GM04503 (cell line): ENCODE data around the gene FOXD4.
"Not testable (repeated sequence)": the region's sequence is repeated elsewhere in the genome, so short reads cannot be mapped to it uniquely, and the experiment has no call there.

Source experiments
- DNase-seq: peaks from one replicate; pipeline ENCODE4 v3.0.0-alpha.2; 2012; ENCODE audit warnings: low read depth

The FOXD4 gene

DNA sequence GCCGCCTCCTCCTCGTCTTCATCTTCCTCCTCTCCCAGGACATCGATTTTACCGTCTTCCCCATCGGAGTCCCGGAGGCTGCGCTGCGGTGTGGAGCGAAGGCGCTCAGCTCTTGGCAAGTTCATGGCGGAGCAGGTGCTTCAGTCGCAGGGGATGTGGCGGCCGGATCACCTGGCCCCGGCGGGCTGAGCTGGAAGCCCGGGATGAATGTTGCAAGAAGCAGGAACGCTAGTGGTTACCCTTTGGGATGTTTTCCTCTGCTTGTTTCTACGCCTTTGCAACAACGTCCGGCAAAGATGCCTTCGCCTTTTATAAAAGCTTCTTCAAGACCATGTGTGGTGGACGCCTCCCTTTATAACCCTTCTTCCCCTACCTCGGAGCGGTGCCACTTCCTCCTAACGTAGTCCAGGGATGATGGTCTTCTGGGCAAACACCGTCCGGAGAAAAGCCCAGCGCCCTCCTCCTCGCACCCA lies at the start of gene FOXD4:
TSS of gene FOXD4 (minus strand) at position 423 of the 473 bp plus-strand sequence. CDS start at position 125, 298 bp downstream.
- not testable (repeated sequence) for DNase-seq

DNA sequence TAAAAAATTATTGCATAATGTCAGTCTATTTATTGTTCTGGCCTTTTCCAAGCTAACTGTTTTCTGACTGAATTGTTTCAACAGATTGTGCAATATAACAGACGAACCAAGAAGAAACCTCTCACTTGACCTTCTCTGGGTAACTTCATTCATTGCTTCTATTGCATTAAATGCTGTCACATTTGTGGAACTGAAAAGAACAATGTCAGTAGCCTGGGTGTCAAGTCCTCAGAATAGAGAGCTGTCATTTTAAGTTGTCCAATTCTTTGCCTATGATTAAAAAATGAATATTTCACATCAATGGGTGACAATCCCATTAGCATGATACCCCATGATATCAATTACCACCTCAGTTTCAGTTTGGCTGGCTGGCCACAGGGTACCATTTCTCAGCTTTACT lies 41.7 kb upstream of the FOXD4 start:
- not testable (repeated sequence) for DNase-seq

DNA sequence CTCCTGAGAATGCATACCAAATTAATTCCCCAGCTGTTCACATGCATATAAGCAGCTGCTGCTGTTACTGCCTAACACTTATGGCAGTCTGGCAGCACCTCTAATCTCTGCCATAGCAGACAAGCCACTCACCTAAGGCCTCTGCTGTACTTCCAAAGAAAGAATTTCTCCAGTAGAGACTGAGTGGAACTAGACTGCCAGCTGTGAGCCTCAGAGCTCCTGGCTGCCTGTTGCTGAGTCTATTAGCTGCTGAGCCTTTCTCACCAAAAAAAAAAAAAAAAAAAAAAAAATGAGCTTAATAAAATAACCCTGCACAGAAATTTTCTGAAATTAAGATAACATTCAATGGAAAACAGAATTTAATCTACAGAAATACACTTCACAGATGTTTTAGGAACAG lies 33.0 kb upstream of the FOXD4 start:
- not testable (repeated sequence) for DNase-seq

DNA sequence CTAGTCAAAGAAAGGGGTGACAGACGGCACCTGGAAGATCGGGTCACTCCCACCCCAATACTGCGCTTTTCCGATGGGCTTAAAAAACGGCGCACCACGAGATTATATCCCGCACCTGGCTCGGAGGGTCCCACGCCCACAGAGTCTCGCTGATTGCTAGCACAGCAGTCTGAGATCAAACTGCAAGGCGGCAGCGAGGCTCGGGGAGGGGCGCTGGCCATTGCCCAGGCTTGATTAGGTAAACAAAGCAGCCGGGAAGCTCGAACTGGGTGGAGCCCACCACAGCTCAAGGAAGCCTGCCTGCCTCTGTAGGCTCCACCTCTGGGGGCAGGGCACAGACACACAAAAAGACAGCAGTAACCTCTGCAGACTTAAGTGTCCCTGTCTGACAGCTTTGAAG lies 21.7 kb upstream of the FOXD4 start:
- not testable (repeated sequence) for DNase-seq

DNA sequence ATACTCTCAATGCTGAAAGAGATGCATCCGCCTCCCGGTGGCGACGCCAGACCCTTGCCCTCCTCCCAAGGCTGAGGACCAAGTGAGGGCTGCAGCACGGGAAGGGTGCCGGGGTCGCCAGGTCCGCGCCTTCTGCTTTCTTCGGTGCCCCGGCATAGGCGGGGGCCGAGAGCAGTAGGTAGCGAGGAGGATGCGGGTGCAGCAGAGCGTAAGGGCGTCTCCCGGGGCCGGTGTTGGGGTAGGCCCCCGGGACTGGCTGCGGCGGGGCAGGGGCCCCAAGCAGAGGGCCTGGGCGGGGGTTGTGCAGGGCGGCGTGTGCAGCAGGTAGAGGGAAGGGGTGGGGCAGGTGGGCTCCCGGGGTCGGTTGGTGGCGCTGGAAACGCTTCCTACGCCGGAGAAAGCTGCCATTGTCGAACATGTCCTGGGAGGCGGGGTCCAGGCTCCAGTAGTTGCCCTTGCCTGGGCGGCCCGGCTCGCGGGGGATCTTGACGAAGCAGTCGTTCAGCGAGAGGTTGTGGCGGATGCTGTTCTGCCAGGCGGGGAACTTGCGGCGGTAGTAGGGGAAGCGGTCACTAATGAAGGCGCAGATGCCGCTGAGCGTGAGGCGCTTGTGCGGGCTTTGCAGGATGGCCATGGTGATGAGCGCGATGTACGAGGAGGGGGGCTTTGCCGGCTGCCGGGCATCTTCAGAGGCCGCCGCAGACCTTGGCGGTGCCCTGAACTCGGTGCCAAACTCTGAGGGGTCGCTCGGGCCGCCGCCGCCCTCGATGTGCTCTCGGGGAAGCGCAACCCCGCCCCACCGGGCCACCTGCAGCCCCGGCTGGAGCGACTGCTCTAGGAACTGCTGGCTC lies 848 bp downstream of the FOXD4 start:
- DNase-seq = not testable (repeated sequence)

DNA sequence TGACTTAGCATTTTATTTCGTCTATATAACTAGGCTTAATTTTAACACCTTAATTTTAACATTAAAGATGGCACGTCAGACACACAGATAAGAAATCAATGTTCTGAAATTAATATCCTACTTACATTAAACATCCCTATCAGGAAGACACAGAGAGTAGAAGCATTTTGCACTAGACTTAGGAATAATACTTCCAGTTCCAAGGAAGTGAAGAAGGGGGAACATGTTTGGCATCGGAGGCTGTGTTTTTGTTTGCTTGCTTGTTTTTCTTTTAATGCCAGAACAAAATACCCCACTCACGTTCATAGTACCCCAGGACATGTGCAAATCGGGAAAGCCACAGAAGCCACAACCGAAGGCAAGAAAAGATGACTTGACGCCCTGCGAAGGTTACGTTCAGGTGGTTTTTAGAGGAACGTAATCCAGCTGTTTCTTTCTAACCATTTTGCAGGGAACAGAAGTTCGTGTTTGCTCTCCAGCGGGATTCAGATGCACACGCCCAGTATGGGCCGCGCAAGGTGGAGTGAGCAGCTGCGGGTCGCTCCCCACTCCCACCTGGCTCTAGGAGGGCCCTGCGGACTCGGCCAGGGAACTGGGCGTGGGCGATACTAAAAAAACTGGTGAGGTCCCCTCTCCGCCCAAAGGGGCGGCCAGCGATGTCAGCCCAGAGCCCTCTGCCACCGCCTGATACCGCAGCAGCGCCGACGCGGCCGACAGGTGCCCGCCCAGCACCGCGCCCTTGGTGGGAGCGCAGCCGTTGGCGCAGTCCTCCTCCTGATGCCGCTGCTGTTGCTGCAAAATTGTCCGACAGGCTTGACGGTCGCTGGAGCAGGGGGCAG lies 1.8 kb downstream of the FOXD4 start:
- DNase-seq = not testable (repeated sequence)

DNA sequence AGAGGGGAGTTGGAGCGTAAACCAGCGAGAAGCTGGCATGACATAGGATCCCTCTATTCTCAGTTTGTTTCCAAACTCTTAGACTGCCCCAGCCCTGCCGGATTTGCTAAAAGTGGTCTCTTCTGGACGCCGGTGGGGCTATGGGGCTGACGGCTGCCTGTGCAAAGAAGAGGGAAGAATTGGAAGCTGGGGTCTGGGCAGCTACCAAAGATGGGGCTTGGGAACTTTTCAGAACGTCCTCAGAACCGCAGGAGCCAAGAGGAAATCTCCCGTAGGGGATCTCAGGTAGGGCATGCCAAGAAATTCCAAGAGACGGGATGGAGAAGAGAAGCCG lies 3.1 kb downstream of the FOXD4 start:
- not testable (repeated sequence) for DNase-seq

DNA sequence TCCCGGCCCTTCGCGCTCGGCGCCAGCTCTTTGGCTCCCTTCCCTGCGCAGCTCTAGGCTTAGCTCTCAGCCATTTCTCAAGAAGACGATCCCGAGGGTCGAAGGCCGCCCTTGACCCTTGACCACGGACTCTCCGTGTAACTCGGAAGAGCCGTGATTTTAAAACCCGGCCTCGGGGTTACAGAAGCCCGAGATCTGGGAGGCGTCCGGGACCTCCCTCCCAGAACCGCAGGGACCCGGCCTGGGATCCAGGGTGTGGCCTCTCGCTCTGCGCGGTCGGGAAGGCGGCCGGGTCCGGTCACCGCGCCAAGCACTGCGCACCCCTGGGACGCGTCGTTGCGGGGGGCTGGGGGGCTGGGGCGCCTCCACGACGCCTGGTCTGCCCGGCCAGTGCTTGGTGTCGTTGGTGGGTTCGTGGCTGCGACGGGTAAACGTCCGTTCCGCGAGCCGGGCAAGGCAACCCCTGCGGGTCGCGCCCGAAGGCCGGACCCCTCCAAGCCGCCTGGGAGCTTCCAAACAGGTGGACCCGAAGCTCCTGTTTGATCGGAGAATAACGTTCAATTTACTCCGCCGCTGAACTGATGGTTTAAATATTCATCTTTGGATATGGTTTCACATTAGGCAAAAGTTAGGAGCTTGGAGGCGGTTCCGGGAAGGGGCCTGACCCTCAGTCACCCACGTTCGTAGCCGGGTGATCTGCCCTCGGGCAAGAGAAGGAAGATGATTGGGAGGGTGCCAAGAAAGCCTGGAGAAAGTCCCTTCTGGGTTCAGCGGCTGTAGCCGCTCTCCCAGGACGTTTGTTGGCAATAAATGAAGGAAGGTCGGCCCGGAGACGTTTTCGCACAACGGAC lies 3.7 kb downstream of the FOXD4 start:
- DNase-seq = not testable (repeated sequence)

DNA sequence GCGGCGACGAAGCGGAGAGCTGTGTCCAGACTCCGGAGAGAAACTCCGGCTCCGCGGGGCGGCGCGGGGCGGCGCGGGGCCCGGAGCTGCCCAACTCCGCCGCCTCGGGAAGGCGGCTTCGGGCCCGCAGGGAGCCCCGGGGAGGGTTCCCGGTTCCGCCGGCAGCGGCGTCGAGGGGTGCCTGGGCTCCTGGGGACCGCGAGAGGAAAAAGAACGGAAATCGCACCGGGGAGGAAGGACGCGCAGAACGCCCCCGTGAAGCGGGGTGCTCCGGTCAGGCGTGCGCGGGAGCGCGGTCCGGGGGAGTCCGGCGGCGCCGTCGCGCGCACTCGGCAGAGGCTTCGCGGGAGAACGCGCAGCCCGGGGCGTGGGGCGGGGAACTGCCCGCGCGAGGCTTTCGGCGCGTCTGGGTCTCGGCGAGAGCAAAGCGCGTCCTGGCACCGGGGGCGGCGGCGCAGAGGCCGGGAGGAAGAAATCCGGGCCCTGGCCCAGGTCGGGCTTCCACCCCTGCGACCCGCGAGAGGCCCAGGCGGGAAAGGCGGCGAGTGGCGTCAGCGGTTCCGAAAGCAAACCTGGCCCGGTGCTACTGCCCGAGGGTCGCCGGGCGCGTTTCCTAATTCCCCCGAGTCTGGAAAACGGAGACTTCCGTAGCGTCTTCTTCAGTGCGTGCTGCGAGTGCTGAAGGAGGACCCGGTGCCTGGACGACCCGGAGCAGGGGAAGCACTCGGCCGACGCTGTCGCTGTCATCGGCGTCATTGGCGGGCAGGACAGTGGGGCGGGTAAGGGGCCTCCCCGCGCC lies 4.5 kb downstream of the FOXD4 start:
- not testable (repeated sequence) for DNase-seq

DNA sequence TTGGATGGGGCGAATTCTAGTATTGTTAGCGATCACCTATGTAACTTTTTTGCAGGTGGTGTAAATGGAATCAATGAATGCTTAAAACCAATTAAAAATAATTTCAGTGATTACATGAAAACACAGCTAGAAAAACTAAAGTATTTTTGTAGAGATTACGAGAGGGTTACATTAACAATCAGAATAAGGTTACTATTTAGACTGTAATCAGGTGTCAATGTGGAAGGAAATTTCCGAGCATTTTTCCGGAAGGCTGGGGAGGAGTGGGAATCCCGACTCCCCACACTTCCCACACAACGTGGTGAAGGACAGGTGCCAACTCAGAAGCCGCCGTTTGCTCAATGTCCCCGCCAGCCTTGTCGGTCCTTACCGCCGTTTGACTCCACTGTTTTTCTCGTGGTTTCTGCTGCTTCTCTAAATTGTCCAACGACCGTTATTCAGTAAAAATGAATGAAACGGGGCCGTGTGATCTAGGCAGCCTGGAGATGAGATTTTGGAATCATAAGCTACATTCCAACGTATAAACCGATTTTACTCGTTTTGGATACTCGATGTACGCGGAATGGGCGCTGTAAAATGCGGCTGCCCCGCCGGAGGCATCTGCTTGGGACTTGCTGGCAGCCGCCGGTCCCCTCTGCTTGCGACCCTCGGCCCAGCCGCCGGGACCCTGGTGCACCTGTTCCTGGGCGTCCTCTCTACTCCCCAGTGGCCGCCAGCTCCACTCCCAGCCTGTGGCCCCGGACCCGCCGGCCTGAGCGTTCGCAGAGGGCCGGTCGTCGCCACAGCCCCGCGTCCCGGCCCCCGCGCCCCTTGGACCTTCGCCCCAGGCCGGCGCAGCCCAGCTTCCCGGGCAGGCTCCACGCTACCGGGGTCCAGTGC lies 5.4 kb downstream of the FOXD4 start:
- not testable (repeated sequence) for DNase-seq

DNA sequence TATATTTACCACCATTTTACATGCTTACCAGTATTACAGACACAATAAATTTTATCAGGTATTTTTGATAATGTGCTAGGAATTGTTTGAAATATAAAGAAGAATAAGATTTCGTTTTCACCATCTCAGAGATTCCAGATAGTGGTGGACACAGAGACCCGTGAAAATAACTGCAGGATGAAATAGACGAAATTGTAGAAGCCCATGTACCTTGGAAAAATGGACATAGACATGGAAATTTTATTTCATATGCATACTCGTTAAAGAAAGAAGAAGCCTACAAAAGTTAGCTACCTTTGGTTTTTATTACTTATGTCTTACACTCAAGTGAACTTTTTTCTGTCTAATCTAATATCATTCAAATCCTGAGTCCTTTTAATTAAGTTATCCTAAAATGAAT lies 7.5 kb downstream of the FOXD4 start:
- DNase-seq = not testable (repeated sequence)

DNA sequence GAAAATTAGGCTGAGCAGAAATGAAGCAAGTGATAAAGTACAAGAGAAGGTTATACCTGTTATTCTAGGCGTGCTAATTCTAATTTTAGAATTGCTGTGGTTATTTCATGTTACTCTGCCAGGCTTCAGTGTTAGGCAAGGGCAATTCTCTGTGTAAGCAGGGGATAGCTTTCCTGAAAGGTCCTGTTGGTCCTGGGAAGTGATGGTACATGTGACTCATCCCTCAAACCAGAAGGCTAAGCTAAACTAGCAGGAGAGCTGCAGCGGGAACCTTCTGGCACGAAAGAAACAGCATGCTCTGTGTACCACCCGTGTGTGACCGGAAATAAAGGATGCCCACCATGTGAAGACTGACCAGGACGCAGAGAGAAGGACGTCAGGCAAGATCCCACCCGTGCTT lies 8.7 kb downstream of the FOXD4 start:
- not testable (repeated sequence) for DNase-seq

DNA sequence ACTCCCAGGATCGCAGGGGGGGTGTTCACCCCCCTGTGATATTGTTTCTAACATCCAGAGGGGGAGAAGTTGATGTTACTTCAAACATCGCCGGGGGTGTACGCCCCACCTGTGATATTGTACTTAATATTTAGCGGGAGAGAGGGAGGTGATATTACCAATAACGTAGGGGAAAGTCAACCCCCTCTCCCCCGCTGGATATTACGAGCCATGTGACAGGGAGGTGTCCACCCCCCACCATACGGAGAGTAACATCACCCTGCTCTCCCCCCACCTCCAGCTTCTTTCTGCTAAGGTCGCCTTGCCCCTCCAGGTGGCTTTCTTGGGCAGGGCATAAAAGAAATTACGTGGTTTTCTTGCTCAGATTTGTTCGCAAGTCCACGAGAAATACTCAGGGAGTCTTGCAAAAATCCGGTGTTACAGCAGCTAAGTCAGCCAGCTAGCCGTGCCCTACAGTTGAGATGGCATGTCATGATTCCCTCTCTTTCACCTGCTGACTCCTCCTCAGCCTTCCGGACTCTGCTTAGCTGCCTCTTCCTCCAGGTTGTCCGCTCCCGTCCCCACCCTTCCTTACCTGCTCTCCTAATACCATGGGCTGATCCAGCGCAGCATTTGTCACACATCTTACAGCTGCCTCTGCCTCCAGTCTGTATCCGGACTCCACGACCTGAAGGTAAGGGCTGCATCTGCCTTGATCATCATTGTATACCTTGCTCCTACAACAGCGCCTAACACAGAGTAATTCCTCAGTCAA lies 9.3 kb downstream of the FOXD4 start:
- not testable (repeated sequence) for DNase-seq

DNA sequence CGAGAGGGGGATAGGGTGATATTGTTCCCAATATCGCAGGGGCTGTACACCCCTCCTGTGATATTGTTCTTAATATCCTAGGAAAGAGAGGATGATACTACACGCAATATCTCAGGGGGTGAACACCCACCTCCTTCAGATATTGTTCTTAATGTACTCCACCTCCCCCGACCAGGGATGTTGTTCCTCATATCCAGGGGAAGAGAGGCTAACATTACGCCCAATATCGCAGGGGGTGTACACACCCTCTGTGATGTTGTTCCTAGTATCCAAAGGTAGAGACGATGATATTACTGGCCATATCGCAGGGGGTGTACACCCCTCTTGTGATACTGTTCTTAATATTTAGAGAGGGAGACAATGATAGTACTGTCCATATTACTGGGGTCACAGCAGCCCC lies 12.2 kb downstream of the FOXD4 start:
- not testable (repeated sequence) for DNase-seq

DNA sequence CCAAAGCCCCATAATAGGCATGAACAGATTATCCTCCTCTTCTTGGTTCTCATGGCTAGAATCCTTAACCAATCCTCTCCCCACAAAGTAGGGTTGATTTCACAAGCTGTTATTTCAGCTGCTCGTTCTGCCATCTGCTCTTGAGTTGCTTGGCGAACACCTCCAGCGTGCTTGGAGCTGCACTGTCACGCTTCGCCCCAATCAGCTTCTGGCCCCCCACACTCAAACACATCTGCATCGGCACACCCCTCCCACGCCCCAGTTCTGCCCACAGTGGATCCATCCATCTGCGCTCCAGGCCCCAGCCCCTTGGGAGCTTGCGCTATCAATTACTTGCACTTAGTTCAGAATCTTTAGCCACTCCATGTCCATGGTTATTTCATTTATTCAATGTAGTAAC lies 17.8 kb downstream of the FOXD4 start:
- DNase-seq = not testable (repeated sequence)

DNA sequence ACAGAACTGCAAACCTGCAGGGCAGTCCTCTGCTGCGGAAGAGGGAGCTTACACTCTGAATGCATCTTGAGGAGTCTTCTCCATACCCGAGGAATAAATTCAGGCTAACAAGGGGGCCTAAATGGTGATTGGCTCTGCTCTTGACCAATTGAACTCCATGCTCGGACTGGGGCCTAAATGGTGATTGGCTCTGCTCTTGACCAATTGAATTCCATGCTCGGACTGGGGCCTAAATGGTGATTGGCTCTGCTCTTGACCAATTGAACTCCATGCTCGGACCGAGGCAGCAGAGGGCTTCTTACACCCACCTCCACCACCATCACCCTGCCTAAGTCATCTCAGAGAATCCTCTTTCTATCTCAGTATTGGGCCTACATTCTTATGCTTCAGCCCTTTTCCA lies 18.4 kb downstream of the FOXD4 start:
- not testable (repeated sequence) for DNase-seq

DNA sequence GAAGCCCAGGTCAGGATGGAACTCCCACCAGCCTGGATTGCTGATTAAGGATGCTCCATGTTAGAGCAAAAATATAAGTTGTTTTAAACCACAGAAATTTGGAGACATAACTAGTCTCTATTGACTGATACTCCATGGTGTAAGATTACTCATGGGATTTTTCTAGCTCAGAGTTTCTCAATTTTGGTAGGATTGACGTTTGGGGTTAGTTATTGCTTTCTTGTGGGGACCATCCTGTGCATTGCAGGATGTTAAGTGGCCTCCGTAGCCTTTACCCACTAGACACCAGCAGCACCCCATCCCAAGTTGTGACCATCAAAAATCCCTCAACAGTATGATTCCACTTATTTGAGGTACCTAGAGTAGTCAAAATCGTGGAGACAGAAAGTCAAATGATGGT lies 19.4 kb downstream of the FOXD4 start:
- DNase-seq = not testable (repeated sequence)

DNA sequence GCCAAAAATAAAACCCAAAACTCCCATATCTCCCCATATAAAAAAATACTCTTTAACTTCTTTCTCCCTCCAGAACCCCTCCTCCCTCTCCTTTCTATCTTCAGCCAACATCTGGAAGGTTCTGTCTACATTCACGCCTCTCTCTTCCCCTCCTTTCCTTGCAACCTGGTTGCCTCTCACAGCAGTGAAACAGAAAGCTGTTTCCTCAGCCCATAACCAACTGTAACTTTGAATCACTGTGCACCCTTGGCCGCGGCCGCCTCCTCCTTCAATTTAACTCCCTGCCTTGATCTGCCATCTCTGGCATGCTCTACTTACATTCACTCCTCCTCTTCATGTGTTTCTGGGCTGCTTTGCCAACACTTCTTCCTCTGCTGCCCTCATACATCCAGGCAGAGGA lies 23.2 kb downstream of the FOXD4 start:
- not testable (repeated sequence) for DNase-seq

DNA sequence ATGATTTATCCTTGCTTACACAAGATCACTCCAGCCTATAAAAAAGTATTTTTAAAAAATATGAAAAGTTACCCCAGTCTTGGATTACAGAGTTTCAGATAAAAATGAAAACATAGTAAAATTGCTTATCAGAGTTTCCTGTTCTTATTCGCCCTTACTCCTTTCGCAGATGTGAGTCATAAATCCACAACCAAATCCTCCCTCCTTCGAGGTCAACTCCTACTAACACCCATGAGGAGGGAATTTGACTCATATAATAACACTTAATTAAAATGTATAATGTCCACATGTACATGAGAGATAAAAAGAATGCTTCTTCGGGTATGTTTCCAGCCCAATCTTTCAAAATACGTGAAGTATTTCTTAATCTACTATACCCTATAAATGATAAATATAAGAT lies 23.9 kb downstream of the FOXD4 start:
- not testable (repeated sequence) for DNase-seq
